Activated B cell treated with CpG ODN at 0.5 μM for 24 hours (primary cell): ENCODE measurements around the gene SECISBP2L. TPM values are rescaled to one million over a fixed set of nuclear protein-coding genes. Genes with fewer than 3 reads are reported as not detected.
"Not testable (repeated sequence)": the region's sequence is repeated elsewhere in the genome, so short reads cannot be mapped to it uniquely, and the experiment has no call there.

Source experiments
- ATAC-seq: fragments of 200-7000 bp; cut with Tn5 transposase; one replicate; pipeline ENCODE4 v1.10.0; 2021; ENCODE audit warnings: low read depth, mild to moderate bottlenecking, moderate library complexity
- CTCF ChIA-PET: fragments of 350-600 bp; sonication (Branson Sonifier 250); formaldehyde crosslinking; loops from one replicate; lab custom pipeline; 2021; ENCODE audit warnings: antibody characterized with exemption; lab: Charles Lee
- POLR2A ChIA-PET: fragments of 350-600 bp; sonication (Branson Sonifier 250); formaldehyde crosslinking; loops from one replicate; lab custom pipeline; 2021; ENCODE audit warnings: antibody characterized with exemption; lab: Charles Lee
- DNase-seq: peaks from one replicate; pipeline ENCODE4 v3.0.0; 2022
- H3K27ac Mint-ChIP-seq: one replicate; pipeline ENCODE4 v1.8.0; 2020; ENCODE audit warnings: mixed read lengths
- H3K27me3 Mint-ChIP-seq: one replicate; pipeline ENCODE4 v1.8.0; 2021; ENCODE audit warnings: mixed read lengths
- H3K36me3 Mint-ChIP-seq: one replicate; pipeline ENCODE4 v1.8.0; 2021; ENCODE audit warnings: low read depth, mixed read lengths
- H3K4me1 Mint-ChIP-seq: one replicate; pipeline ENCODE4 v1.8.0; 2021; ENCODE audit warnings: mixed read lengths
- H3K4me3 Mint-ChIP-seq: one replicate; pipeline ENCODE4 v1.8.0; 2020; ENCODE audit warnings: mild to moderate bottlenecking, mixed read lengths
- H3K9me3 Mint-ChIP-seq: one replicate; pipeline ENCODE4 v1.8.0; 2020; ENCODE audit warnings: mixed read lengths
- intact Hi-C: fragments of 100-400 bp; cut with micrococcal nuclease; formaldehyde crosslinking; loops from one replicate; pipeline ENCODE4 v1.15.1; 2024
- total RNA-seq: library from RNA; stranded (reverse); gene quantifications from 2 replicates; pipeline ENCODE4 v1.2.3, GENCODE V29; 2022
- TF ChIP-seq, protein P1 (sequence below): fragments of 200-600 bp; IDR thresholded peaks from one replicate; pipeline ENCODE4 v1.8.0; 2022; ENCODE audit warnings: antibody characterized with exemption, mild to moderate bottlenecking

SECISBP2L gene
- total RNA-seq, 1 donor from 2014 or later: 56.5 TPM

DNA sequence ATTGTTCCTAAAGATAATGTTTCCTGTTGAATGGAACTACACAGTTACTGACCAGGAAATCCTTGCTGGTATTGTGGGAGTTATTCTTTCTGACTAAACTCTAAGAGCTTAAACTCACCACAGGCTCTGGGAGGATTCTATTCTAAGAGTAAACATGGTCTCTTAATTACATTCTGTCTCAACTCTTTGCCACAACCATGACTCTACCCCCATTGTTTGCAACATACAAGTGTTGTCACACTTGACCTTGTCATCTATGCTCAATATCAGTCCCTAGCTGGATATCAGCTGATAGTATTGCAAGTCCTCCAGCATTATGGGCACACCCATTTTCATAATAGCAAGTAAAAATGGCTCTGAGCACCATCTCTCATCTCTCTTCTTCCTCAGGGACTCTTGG is 29.6 kb upstream of the SECISBP2L start:
- intact Hi-C loops: no loop called here
- CTCF ChIA-PET: no interaction called here
- H3K4me1 Mint-ChIP-seq: no peaks in the 10 kb centered on the region
- no peak overlapping the region for H3K4me3 Mint-ChIP-seq
- H3K27me3 Mint-ChIP-seq: peaks cover 5% of the 10 kb centered on the region
- TF ChIP-seq, protein P1, sequence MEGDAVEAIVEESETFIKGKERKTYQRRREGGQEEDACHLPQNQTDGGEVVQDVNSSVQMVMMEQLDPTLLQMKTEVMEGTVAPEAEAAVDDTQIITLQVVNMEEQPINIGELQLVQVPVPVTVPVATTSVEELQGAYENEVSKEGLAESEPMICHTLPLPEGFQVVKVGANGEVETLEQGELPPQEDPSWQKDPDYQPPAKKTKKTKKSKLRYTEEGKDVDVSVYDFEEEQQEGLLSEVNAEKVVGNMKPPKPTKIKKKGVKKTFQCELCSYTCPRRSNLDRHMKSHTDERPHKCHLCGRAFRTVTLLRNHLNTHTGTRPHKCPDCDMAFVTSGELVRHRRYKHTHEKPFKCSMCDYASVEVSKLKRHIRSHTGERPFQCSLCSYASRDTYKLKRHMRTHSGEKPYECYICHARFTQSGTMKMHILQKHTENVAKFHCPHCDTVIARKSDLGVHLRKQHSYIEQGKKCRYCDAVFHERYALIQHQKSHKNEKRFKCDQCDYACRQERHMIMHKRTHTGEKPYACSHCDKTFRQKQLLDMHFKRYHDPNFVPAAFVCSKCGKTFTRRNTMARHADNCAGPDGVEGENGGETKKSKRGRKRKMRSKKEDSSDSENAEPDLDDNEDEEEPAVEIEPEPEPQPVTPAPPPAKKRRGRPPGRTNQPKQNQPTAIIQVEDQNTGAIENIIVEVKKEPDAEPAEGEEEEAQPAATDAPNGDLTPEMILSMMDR: no peak
- H3K27ac Mint-ChIP-seq: no peak overlapping the region
- peaks cover 2% of the 10 kb centered on the region for H3K9me3 Mint-ChIP-seq
- ATAC-seq (no peak), DNase-seq (no peak)
- H3K36me3 Mint-ChIP-seq: no peaks in the 10 kb centered on the region
- POLR2A ChIA-PET: no interaction called here

DNA sequence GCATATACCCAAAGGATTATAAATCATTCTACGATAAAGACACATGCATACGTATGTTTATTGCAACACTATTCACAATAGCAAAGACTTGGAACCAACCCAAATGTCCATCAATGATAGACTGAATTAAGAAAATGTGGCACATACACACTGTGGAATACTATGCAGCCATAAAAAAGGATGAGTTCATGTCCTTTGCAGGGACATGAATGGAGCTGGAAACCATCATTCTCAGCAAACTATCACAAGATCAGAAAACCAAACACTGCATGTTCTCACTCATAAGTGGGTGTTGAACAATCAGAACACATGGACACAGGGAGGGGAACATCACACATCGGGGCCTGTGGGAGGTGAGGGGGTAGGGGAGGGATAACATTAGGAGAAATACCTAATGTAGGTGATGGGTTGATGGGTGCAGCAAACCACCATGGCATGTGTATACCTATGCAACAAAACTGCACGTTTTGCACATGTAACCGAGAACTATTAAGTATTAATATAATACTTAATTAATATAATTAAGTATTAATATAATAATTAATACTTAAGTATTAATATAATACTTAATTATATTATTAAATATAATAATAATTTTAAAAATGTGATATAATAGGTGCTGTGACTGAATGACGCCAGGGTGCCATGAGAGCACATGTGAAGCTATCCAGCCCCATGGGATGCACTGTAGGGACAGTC is 28.5 kb upstream of the SECISBP2L start:
- H3K9me3 Mint-ChIP-seq, ATAC-seq, intact Hi-C loops, H3K4me1 Mint-ChIP-seq, POLR2A ChIA-PET, H3K36me3 Mint-ChIP-seq, DNase-seq, H3K27ac Mint-ChIP-seq, H3K4me3 Mint-ChIP-seq, CTCF ChIA-PET: not testable (repeated sequence)
- peaks cover 14% of the 10 kb centered on the region for H3K27me3 Mint-ChIP-seq

DNA sequence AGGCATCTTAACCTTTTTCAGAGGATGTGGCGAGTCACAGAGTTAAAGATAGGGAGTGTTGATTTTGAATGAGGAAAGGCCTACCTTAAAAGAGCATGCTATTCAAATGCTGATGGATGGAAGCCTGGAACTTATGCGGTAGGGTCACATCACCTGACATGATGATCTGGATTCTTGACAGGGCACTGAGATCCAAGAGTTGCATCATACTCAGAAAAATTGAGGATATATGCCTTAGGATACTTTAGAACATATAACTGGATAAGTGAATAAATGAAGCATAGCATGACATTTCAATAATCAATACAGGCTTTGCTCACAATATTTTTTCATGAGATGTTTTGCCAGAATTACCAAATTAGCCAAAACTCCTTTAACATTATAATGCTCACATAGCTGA is 20.1 kb upstream of the SECISBP2L start:
- no peaks in the 10 kb centered on the region for H3K36me3 Mint-ChIP-seq
- intact Hi-C loops: no loop called here
- ChIA-PET POLR2A (no interaction called here), CTCF (no interaction called here)
- TF ChIP-seq, protein P1: no peak
- no peak overlapping the region for H3K4me3 Mint-ChIP-seq
- ATAC-seq (no peak), DNase-seq (no peak)
- no peaks in the 10 kb centered on the region for H3K4me1 Mint-ChIP-seq
- no peaks in the 10 kb centered on the region for H3K9me3 Mint-ChIP-seq
- peaks cover 20% of the 10 kb centered on the region for H3K27me3 Mint-ChIP-seq
- no peak overlapping the region for H3K27ac Mint-ChIP-seq

DNA sequence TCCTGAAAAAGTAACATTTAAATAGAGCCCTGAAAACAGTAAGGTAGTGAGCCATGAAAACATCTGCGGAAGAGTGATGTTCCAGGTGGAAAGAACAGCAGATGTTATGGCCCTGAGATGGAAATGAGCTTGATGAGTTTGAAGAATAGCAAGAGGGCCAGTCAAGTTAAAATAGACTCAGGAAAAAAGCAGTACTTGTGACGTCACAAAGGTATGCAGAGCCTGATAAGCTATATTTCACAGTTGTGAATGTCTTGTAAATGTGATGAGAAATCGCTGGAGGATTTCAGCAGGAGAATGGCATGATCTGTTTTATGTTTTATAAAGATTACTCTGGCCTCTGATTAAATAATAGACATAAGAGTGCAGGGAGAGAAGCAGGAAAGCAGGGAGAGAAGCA is 18.6 kb upstream of the SECISBP2L start:
- TF ChIP-seq, protein P1: no peak
- no peak overlapping the region for H3K4me3 Mint-ChIP-seq
- no peak for DNase-seq
- H3K36me3 Mint-ChIP-seq: no peaks in the 10 kb centered on the region
- no peaks in the 10 kb centered on the region for H3K9me3 Mint-ChIP-seq
- no peak overlapping the region for H3K27ac Mint-ChIP-seq
- peaks cover 8% of the 10 kb centered on the region for H3K27me3 Mint-ChIP-seq
- ChIA-PET POLR2A (no interaction called here), CTCF (no interaction called here)
- no peaks in the 10 kb centered on the region for H3K4me1 Mint-ChIP-seq
- no peak for ATAC-seq
- intact Hi-C loops: no loop called here

DNA sequence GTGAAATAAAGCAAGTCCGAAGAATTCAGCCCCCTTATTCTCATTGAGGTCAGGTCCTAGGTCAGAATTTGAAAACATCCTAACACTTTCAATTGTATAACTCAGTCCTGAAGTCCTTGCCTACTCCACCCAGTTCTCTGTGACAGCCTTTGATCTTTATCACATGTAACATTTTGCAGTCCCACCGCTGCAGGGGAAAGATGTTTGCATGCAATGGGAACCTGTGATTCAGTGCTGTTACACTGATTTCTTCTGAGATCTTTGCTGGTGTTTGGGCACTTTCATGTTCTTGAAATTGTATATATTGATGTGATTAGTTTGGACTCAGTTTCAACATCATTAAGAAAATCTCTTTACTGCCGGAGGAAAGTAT is 18.0 kb upstream of the SECISBP2L start:
- TF ChIP-seq, protein P1: no peak
- H3K4me3 Mint-ChIP-seq: no peak overlapping the region
- peaks cover 7% of the 10 kb centered on the region for H3K27me3 Mint-ChIP-seq
- DNase-seq: no peak
- no peak overlapping the region for H3K27ac Mint-ChIP-seq
- ATAC-seq: no peak
- intact Hi-C loops: no loop called here
- no peaks in the 10 kb centered on the region for H3K36me3 Mint-ChIP-seq
- no peaks in the 10 kb centered on the region for H3K9me3 Mint-ChIP-seq
- H3K4me1 Mint-ChIP-seq: no peaks in the 10 kb centered on the region
- CTCF ChIA-PET: no interaction called here
- POLR2A ChIA-PET: no interaction called here
